ENCODE data around the gene NOPCHAP1.
A peak's percentile ranks its signal among the peaks of the same experiment; 100 is the strongest.
"Not testable (repeated sequence)": the region's sequence is repeated elsewhere in the genome, so short reads cannot be mapped to it uniquely, and the experiment has no call there.

Gene NOPCHAP1

GRCh38 chr12:104975587-104976343, 10.4 kb upstream of the NOPCHAP1 start:
- no peak for ATAC-seq
- TF ChIP-seq RARB (CRISPR knock-in tag; IDR thresholded peaks at IDR 0.05): no peak

- ATAC-seq: no peak
- no peak for TF ChIP-seq ESRRG (CRISPR knock-in tag; IDR thresholded peaks at IDR 0.05)
- no peak for TF ChIP-seq BACH2 (CRISPR knock-in tag; IDR thresholded peaks at IDR 0.05; ENCODE audit: borderline replicate concordance)
- no peak for TF ChIP-seq PPARA (CRISPR knock-in tag; IDR thresholded peaks at IDR 0.05; ENCODE audit: borderline replicate concordance)
- no peak for TF ChIP-seq POU6F1 (CRISPR knock-in tag; IDR thresholded peaks at IDR 0.05; ENCODE audit: borderline replicate concordance, low read depth)
- no peak for TF ChIP-seq ZFP30 (CRISPR knock-in tag; IDR thresholded peaks at IDR 0.05)
- no peak for TF ChIP-seq TCF4 (CRISPR knock-in tag; IDR thresholded peaks at IDR 0.05; ENCODE audit: borderline replicate concordance)
- no peak for TF ChIP-seq ZFP3 (CRISPR knock-in tag; IDR thresholded peaks at IDR 0.05)
- TF ChIP-seq ISL1 (CRISPR knock-in tag; IDR thresholded peaks at IDR 0.05): no peak
Measured at GRCh38 chr12:104976703-104977102, 9.4 kb upstream of the NOPCHAP1 start.

GRCh38 chr12:104977688-104978087, 8.4 kb upstream of the NOPCHAP1 start:
- not testable (repeated sequence) for ATAC-seq

GRCh38 chr12:104985206-104985605, 910 bp upstream of the NOPCHAP1 start:
- ATAC-seq: no peak
- no peak for TF ChIP-seq GLIS3 (CRISPR knock-in tag; IDR thresholded peaks at IDR 0.05)
- TF ChIP-seq ESRRG (CRISPR knock-in tag; IDR thresholded peaks at IDR 0.05): no peak
- TF ChIP-seq CSDC2 (CRISPR knock-in tag; IDR thresholded peaks at IDR 0.05): no peak
- TF ChIP-seq ZNF8 (CRISPR knock-in tag; IDR thresholded peaks at IDR 0.05): peak; percentile 59; the same call in 1 of the 2 replicates
- TF ChIP-seq TSHZ2 (CRISPR knock-in tag; IDR thresholded peaks at IDR 0.05): no peak
- no peak for TF ChIP-seq CREB5 (CRISPR knock-in tag; IDR thresholded peaks at IDR 0.05; ENCODE audit: low read depth)
- no peak for TF ChIP-seq OSR1 (CRISPR knock-in tag; IDR thresholded peaks at IDR 0.05)

GRCh38 chr12:104990950-104991349, 4.8 kb downstream of the NOPCHAP1 start:
- TF ChIP-seq SNAI2 (CRISPR knock-in tag; IDR thresholded peaks at IDR 0.05) (no peak), PATZ1 (CRISPR knock-in tag; IDR thresholded peaks at IDR 0.05; ENCODE audit: borderline replicate concordance) (no peak), TOX (CRISPR knock-in tag; IDR thresholded peaks at IDR 0.05; ENCODE audit: borderline replicate concordance) (no peak), OSR1 (CRISPR knock-in tag; IDR thresholded peaks at IDR 0.05) (no peak), GLIS3 (CRISPR knock-in tag; IDR thresholded peaks at IDR 0.05) (no peak), TCF4 (CRISPR knock-in tag; IDR thresholded peaks at IDR 0.05; ENCODE audit: borderline replicate concordance) (no peak), ISL1 (CRISPR knock-in tag; IDR thresholded peaks at IDR 0.05) (no peak), RARB (CRISPR knock-in tag; IDR thresholded peaks at IDR 0.05) (no peak), ESRRG (CRISPR knock-in tag; IDR thresholded peaks at IDR 0.05) (no peak)
- no peak for ATAC-seq
